Stimulated activated CD8-positive, alpha-beta memory T cell treated with anti-CD3 and anti-CD28 coated beads, Interleukin-4, amount 100 ng/mL, for 1 hour (primary cell): ENCODE data around the gene DENND4A.

Experiments used
- DNase-seq, 2 donors: peaks; one replicate each; pipeline ENCODE4 v3.0.0-alpha.2; 2020; ENCODE audit warnings: low read depth in 2 of 2, low spot score in 1 of 2

DENND4A gene

DNA sequence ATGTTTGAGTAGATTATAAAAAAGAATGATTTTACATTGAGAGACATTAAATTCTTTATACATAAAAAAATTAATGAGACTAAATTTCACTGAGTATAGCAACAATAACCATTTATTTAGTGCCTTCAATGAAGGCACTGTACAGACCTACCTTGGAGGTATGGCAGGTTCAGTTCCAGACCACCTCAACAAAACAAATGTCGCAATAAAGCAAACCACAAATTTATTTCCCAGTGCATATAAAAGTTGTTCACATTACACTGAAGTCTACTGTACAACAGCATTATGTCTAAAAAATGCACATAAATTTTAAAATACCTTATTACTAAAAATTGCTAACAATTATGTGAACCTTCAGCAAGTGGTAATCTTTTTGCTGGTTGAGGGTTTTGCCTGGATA lies 111.5 kb downstream of the DENND4A start:
- DNase-seq = no peak

DNA sequence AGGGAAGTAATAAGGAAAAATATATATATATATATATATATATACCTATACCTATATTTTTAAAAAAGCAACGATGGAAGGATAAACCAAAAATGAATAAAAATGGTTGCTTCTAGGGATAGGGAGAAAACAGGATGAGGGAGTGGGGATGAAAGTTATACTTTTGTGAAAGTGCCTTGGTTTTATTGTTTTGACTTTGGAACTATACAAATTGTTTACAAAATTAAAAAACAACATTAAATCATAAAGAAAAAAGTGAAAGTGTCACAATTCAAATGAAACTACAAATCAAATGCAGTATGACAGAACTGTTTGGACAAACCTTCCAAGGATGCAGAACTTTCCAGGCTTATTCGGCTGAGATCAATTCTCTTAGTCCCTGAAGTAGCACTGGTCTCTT lies 116.0 kb downstream of the DENND4A start:
- DNase-seq = no peak

DNA sequence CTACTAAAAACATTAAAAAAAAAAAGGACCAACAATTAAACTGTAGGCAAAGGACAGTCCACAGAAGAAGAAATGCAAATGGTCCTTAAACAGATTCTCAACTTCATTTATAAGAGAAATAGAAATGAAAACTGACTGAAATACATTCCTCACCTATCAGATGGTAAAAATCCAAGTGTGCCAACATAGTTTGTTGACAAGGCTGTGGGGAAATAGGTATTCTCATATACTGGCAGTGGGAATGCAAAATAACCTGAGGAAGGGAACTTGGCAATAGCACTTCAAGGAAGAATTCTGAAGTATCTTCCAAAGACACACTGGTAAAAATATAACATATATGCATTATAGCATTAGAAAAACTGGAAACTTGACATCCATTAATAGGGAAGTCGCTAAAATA lies 116.5 kb downstream of the DENND4A start:
- DNase-seq = no peak

DNA sequence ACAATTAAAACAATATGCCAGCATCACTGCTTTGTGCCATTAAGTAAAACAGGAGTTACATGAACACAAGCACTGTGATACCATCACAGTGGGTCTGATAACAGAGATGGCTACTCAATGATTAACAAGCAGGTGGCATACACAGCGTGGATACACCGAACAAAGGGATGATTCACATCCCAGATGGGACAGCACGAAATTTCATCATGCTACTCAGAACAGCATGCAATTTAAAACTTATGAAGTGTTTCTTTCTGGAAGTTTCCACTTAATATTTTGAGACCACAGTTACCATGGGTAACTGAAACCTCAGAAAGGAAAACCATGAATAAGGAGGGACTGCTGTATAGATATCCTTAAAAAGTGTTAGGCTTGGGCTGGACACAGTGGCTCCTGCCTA lies 125.8 kb downstream of the DENND4A start:
- DNase-seq = no peak

DNA sequence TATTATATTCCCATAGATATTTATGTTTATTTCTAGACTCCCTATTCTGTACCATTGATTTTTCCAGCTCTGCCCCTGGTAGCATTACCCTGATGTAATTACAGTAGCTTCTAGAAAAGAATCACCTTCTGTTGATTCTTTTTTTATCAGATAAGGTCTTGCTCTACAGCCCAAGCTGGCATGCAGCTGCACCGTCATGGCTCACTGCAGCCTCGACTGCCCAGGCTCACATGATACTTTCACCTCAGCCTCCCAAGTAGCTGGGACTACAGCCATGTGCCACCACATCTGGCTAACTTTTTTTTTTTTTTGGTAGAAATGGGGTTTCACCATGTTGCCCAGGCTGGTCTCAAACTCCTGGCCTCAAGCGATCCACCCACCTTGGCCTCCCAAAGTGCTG lies 128.6 kb downstream of the DENND4A start:
- no peak for DNase-seq

DNA sequence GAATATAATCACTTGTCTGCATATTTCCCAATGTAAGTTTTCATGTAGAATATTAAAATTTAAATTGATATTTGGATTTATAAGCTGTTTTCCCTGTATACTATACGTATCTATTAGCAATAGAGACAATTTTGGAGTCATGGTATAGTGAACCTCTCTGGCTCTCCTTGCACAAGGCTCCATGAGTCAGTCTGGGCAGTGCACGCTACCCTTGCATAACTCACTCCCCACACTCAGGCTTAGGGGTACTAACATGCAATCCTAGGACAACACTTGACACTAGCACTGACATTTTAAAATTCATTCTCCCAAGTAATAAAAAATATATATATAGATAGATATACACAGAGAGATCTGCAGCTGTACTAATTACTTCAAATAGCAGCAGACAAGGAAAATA lies 131.2 kb downstream of the DENND4A start:
- no peak for DNase-seq

DNA sequence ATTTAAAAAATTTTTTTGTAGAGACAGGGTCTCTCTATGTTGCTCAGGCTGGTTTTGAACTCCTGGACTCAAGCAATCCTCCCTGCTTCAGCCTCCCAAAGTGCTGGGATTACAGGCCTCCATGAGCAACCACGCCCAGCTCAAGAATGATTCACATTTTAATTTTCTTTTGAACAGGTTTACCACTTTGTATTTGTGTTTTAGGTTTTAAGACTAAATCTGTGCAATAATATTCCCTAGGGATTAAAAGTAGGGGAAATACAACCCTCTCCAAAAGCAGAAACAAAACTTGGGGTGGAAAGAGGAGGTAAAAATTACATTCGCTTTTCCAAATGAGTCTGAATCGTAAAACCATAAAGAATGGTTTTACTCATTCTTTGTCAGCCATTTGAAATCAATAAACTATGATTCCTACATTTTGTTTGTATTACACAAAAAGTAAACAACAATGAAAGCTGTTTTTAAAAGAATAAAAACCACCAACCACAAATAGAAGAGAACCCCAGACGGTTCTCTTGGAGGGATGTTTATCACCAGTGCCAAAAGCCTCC lies 132.5 kb downstream of the DENND4A start:
- DNase-seq = no peak

DNA sequence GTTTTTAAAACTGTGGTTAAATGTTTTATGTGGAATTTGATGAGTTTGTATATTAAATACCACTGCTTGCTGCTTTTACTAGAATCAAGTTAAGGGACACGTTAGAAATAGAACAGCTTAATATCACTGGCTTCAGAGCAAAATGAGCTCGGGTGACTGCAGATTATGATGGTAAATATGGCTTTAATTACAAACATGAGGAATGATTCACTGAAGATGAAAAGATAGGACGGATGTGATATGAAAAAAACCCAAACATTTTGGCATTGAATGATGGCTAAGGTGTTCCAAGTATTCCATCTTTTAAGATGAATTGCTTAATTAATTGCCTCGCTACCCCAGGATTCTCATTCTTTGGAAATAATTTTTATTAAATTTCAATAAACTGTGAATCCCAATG lies 136.6 kb downstream of the DENND4A start:
- no peak for DNase-seq

DNA sequence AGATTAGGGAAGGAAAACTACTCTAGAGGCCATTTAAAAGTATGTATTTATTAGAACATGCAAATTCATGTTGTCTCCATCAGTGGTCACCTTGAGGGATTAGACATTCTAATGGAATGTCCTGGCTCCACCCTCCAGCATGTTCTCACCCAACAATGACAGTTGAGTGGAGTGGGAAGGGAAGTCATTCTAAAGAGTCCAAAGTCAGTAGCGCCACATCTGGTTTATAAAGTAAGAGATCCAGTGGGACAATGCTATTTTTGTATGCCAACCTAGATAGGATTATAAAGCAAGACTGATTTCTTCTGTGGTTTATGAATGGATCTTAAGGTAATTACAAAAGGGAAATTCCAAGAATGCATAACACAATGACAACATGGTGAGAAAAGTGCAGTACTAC lies 137.1 kb downstream of the DENND4A start:
- DNase-seq = no peak

DNA sequence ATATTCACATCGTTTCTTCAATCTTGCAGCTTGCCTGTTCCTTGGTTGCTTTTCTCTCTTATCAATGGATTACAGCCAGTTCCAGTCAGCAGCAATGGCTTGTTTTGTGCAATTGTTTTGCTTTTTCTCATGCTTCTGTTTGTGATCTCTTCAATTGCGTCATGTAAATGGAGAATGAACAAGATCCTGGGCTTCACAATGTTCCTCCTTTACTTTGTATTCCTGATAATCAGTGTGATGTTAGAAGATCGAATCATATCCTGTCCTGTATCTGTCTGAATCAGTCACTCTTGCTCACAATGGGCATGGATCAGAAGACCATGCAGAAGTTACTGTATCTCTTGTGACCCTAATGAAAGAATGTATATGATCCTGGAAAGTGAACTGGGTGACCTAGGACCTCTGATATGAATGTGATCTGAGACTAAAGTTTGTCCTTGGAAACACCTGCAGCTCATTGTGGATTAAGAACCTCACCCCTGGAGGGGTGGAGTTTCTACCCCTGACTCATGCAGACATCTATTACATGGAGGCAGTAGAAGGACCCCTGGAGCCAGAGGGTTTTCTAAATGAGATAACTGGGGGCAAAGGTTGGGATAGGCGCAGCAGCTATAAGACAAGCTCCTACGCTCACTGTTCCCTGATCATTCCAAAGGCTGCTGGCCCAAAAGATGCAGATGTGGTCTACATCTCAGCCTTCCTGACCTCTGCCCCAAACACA lies 138.1 kb downstream of the DENND4A start:
- no peak for DNase-seq

DNA sequence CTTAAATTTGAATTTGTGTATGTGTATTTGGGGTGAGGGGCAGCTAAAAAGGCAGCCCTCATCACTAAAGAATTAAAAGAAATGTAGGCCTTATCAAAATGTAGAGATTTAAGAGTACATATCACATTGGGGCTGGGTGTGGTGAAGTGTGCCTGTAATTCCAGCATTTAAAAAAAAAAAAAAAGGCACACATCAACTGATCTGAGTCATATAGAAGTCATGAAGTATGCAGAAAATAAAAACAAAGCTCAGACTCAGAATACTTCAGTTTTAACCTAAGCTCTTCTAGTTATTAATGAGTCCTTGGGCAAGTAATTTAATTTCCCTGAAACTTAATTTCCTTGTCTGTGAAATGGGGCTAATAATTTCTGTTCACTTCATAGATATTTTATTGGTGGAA lies 138.8 kb downstream of the DENND4A start:
- no peak for DNase-seq

DNA sequence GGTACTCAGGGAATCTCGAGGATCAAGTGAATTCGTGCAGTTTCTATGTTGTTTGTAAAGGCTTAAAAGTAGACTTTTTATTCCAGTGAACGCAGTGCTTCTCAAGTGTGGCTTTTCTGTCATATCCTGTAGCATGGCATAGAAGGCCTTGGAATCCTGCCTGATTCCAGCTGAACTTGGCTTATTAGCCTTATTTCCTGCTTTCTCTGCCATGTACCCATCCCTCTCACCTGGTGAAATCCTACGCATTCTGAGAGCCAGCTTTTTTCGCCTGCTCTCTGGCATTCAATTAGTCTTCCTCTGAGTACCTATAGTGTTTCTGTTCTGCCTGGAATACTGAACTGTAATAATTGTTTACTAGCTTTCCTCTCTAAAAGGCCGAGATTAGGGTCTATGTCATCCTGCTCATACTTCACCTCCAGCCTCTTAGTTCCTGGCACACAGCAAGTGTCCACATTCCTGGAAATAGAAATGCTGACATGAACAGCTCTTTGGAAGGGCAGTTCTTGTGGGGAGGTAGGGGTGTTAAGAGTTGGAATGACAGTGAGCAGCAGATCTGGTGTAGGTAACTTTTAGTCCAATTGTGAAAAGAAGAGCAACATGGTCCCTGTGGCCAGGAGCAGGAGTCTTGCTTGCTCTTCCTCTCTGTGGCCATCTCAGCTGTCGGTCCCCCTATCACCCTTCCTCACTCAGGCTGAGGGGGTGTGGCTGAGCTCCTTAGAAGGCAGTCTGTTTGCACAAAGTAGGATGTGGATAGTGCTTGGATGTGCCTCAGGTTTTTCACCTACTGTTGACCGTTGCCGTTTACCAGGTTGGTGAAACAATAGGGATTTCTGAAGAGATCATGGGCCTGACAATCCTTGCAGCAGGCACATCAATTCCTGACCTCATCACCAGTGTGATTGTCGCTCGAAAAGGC lies 140.0 kb downstream of the DENND4A start:
- no peak for DNase-seq

DNA sequence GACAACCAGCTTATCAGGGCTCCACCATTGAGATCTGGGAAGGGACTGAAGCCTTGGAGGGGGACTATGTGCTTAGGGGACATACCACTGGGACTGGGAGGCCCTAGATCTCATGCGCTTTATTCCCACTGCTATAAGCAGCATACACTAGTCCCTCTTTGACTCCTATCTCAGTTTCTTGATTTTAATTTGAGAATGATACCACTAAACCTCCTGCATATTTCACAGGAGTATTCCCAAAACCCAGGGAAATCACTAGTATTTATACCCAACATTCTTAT lies 141.1 kb downstream of the DENND4A start:
- no peak for DNase-seq

DNA sequence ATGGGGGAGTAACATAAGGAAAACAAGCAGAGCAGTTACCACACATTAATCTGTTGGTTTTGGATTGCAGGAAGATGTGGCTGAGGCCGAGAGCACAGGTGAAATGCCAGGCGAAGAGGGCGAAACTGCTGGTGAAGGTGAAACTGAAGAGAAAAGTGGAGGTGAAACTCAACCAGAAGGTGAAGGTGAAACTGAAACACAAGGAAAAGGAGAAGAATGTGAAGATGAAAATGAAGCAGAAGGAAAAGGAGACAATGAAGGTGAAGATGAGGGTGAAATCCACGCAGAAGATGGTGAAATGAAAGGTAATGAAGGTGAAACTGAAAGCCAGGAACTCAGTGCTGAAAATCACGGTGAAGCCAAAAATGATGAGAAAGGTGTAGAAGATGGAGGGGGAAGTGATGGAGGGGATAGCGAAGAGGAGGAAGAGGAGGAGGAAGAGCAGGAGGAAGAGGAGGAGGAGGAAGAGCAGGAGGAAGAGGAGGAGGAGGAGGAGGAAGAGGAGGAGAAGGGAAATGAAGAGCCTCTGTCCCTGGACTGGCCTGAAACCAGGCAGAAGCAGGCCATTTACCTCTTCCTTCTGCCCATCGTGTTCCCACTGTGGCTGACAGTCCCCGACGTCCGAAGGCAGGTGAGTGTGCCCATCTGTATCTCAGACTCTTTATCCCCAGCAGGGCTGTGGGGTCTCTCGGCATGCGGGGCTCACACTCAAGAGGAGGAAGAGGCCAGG lies 141.6 kb downstream of the DENND4A start:
- DNase-seq = no peak

DNA sequence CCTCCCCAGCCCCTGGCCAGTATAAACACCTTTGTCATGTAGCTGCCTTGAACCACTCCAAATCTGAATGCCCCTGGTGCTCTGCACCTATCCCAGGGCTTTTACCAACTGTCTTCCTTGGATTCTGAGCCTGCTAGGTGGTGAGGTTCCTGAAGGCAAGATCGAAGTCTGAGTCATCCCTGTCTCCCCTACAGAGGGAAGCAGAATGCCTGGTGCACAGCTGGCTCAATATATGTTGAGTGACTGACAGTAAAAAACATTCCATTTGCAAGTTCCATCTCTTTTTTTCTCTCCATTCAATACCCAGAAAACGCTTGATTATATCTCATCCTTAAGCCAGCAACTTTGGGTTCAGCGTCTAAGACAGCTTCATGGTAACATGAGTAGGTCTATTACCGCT lies 145.6 kb downstream of the DENND4A start:
- no peak for DNase-seq

DNA sequence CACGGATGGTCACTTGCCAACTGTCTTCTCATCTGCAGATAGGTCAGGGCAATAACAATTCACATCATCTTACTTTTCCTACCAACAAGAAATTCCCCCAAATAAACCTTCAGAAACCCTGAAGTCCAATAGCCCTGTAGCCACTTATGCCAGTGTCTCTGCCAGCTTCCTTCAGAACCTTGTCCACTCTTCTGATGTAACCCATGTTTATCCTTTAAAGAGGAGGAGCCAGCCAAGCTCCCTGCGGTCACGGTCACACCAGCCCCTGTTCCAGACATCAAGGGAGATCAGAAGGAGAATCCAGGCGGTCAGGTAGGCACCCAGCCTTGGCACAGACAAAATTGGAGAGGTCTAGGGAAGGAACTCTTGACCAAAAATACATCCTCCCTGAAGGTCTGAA lies 146.7 kb downstream of the DENND4A start:
- no peak for DNase-seq

DNA sequence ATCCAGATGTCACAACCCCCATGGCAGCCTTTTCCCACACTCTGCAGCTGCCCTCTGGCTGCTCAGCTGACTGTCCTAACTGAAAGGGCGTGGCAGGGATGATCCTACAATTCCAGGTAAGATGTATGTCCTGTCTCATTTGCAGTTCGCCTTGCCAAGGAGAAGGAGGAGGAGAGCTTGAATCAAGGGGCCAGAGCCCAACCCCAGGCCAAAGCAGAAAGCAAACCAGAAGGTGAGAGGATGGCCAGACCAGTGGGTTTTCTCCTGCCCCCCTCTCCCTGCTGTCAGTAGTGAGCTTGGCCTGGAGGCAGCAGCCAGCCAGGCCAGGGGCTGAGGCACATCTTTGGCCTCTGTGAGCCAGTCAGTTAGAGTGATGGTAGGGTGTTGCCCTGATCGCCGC lies 147.8 kb downstream of the DENND4A start:
- no peak for DNase-seq

DNA sequence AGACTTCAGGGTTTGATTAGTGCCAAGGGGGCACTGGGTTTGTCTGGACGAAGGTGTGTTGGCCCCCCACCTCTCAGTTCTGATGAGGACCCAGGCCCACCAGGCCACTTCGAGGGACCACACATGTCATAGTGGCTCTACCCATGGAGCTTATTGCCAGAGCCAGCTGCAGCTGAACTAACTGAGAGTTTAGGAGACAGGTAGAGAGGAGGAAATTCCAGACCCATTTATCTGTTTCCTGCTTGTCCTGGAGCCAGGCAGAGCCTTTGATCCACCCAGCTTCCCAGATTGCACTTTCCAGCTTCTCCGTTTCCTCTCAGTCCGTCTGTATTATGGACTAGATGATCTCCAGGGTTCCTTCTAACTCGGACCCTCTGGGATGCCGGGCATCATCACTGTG lies 149.5 kb downstream of the DENND4A start:
- no peak for DNase-seq

DNA sequence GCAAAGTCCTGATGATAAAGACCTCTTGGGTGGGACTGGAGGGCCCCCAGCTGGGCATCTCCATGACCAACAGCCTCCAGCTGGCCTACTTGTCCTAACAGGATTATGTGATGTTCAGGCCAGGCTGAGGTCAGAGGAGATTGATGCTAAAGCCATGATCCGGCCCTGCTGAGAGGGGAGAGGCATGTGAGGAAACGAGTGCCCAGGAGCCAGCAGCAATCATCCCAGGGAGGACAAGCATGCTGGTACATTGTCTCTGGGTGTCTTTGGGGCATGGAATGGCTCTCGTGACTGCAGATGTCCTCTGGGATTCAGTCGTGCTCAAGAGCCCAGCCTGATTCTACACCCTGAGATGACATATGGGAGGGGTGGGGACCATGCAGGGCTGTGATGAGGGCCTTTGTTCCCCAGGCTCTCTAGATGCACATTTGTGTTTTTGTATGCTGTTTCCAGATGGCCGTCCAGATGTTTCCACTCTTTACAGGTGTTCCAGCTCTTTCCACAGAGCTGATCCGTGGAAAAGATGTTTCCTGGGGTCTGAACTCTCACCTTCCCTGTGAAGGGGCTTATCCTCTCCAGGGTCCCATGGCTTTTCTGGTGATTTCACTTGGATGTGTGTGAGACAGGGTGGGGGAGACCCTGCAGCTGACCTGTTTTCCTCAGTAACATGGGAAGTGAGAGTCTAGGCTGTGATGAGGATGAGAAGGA lies 150.2 kb downstream of the DENND4A start:
- no peak for DNase-seq

DNA sequence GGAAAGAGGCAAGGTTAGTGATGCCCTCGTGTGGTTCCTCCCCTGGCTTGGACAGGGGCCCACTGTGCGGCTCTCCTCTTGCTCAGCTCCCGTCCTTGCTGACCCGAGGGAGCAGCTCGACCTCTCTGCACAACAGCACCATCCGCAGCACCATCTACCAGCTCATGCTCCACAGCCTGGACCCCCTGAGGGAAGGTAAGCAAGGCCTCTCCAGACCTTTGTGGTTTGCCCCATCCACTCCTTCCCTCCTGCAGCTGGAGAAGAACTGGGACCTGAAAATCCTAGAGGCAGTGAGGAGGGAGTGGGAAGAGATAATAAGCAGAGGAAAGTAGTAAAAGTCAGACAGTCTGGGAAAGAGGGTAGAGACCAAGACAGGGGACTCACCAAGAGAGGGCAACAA lies 152.6 kb downstream of the DENND4A start:
- no peak for DNase-seq

DNA sequence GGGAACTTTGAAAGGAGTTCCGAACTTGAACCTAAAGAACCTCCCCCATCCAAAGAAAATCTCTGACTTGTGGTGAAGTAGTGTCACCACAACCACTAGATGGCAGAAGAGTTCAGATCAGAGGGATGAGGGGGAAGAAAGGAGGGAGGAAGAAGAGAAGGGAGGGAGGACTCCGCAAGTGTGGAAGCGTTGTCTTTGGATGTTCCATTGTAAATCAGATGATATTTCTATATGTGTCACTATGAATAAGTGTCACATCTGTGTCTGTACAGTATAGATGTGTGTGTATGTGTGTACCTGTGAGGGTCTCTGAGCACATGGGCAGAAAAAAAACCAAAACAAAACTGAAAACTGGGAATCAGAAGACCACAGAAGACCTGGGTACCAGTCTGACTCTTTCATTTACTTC lies 153.4 kb downstream of the DENND4A start:
- no peak for DNase-seq
